SH-SY5Y (cell line): ENCODE data around the gene KLHDC3.

ENCODE experiments used
- GATA2 ChIP-seq: IDR thresholded peaks from 2 replicates; pipeline ENCODE4 v1.6.1; 2011; ENCODE audit warnings: mild to moderate bottlenecking, low read depth, low read length
- GATA3 ChIP-seq: IDR thresholded peaks from 2 replicates; pipeline ENCODE4 v1.6.1; 2011; ENCODE audit warnings: low read depth, mild to moderate bottlenecking, low read length, moderate library complexity

DNA sequence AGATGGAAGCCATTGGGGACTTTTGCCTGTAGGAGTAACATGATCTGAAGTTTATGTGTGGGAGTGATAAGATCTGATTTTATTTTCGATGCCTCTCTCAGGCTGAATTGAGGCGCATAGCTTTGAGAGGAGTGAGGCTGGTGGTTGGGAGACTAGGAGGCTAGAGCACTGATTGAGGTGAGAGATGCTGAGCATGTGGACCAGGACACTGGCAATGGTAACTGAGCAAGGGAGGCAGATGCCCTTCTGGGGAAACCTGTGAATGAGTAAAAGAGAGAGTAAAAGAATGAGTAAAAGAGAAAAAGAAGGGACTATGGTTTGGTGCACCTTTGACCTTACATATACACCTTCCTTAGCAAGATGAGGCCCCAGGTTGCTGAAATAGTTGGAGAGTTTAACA lies 10.4 kb downstream of the KLHDC3 start:
- no peak for TF ChIP-seq GATA3
- TF ChIP-seq GATA2: no peak
